Trophoblast cell (in vitro differentiated cells and primary cell): ENCODE measurements around the gene MCM3AP.

Source experiments
- DNase-seq, 2 donors: peaks; one replicate each; pipeline ENCODE4 v3.0.0-alpha.2; 2016
- H2AFZ ChIP-seq: 2 replicates; pipeline ENCODE4 v1.6.1; 2013; ENCODE audit warnings: low read length, moderate library complexity, mild to moderate bottlenecking; ENCODE audit not compliant: insufficient read depth, poor library complexity
- H2AK5ac ChIP-seq: 2 replicates; pipeline ENCODE4 v1.6.1; 2013; ENCODE audit warnings: mild to moderate bottlenecking, low read length
- H2BK120ac ChIP-seq: 2 replicates; pipeline ENCODE4 v1.6.1; 2013; ENCODE audit warnings: low read length, mild to moderate bottlenecking, moderate library complexity; ENCODE audit not compliant: insufficient read depth, poor library complexity
- H2BK12ac ChIP-seq: 2 replicates; pipeline ENCODE4 v1.6.1; 2013; ENCODE audit warnings: mild to moderate bottlenecking, low read length, moderate library complexity
- H2BK5ac ChIP-seq: 2 replicates; pipeline ENCODE4 v1.6.1; 2013; ENCODE audit warnings: low read length, low read depth, moderate library complexity, mild to moderate bottlenecking; ENCODE audit not compliant: poor library complexity
- H3K14ac ChIP-seq: 2 replicates; pipeline ENCODE4 v1.6.1; 2013; ENCODE audit warnings: mild to moderate bottlenecking, low read length
- H3K18ac ChIP-seq: 2 replicates; pipeline ENCODE4 v1.6.1; 2013; ENCODE audit warnings: mild to moderate bottlenecking, low read length
- H3K23ac ChIP-seq: 2 replicates; pipeline ENCODE4 v1.6.1; 2013; ENCODE audit warnings: low read length
- H3K27ac ChIP-seq: 2 replicates; pipeline ENCODE4 v1.5.1; 2013; ENCODE audit warnings: low read depth, mild to moderate bottlenecking, inconsistent platforms, low read length, moderate library complexity
- H3K27me3 ChIP-seq: 2 replicates; pipeline ENCODE4 v1.6.1; 2013; ENCODE audit warnings: inconsistent platforms, mild to moderate bottlenecking, low read length, moderate library complexity; ENCODE audit not compliant: insufficient read depth
- H3K36me3 ChIP-seq, 2 experiments: 1 replicate in 1 of 2; 2 replicates in 1 of 2; pipeline ENCODE4 v1.6.1; 2013; ENCODE audit warnings: low read length in 2 of 2, mild to moderate bottlenecking in 2 of 2, moderate library complexity in 1 of 2; ENCODE audit not compliant: insufficient read depth in 2 of 2, control insufficient read depth in 1 of 2
- H3K4ac ChIP-seq: 2 replicates; pipeline ENCODE4 v1.6.1; 2013; ENCODE audit warnings: low read depth, mild to moderate bottlenecking, low read length, moderate library complexity
- H3K4me1 ChIP-seq, 2 experiments: 1 replicate in 1 of 2; 2 replicates in 1 of 2; pipeline ENCODE4 v1.6.1; 2013; ENCODE audit warnings: low read length in 2 of 2, mild to moderate bottlenecking in 2 of 2, moderate library complexity in 1 of 2; ENCODE audit not compliant: insufficient read depth in 2 of 2, control insufficient read depth in 1 of 2
- H3K4me2 ChIP-seq: 2 replicates; pipeline ENCODE4 v1.6.1; 2013; ENCODE audit warnings: inconsistent platforms, mild to moderate bottlenecking, low read length, moderate library complexity
- H3K4me3 ChIP-seq: 2 replicates; pipeline ENCODE4 v1.5.1; 2013; ENCODE audit warnings: mild to moderate bottlenecking, low read depth, low read length, inconsistent platforms
- H3K79me1 ChIP-seq: one replicate; pipeline ENCODE4 v1.6.1; 2013; ENCODE audit warnings: low read length
- H3K79me2 ChIP-seq: 2 replicates; pipeline ENCODE4 v1.6.1; 2013; ENCODE audit warnings: low read length, mild to moderate bottlenecking; ENCODE audit not compliant: control insufficient read depth, insufficient read depth, poor library complexity
- H3K9ac ChIP-seq: 2 replicates; pipeline ENCODE4 v1.6.1; 2013; ENCODE audit warnings: mild to moderate bottlenecking, low read length
- H3K9me3 ChIP-seq: 2 replicates; pipeline ENCODE4 v1.6.1; 2013; ENCODE audit warnings: low read depth, mild to moderate bottlenecking, control low read depth, inconsistent platforms, low read length; ENCODE audit not compliant: insufficient read depth
- H4K12ac ChIP-seq: 2 replicates; pipeline ENCODE4 v1.6.1; 2013; ENCODE audit warnings: low read depth, mild to moderate bottlenecking, low read length, moderate library complexity
- H4K8ac ChIP-seq: 2 replicates; pipeline ENCODE4 v1.6.1; 2013; ENCODE audit warnings: low read depth, mild to moderate bottlenecking, low read length, moderate library complexity
- H4K91ac ChIP-seq: one replicate; pipeline ENCODE4 v1.6.1; 2013; ENCODE audit warnings: low read depth, mild to moderate bottlenecking, low read length, moderate library complexity
- WGBS: extraction: QIAGEN DNeasy Blood & Tissue Kit; methylation state at CpG from one replicate; pipeline ENCODE4 v1.1.7; 2013; ENCODE audit warnings: missing lambda C conversion rate; ENCODE audit not compliant: insufficient read length, insufficient coverage; ENCODE audit errors: extremely low coverage; 5-methylcytosine and 5-hydroxymethylcytosine counted together

MCM3AP gene

GRCh38 chr21:46248827-46249226, 36.6 kb downstream of the MCM3AP start:
- Histone ChIP-seq H4K8ac (no peak overlapping the region), H3K4me1 (no peaks in the 10 kb centered on the region), H4K12ac (no peak overlapping the region), H3K79me2 (no peaks in the 10 kb centered on the region), H3K18ac (no peak overlapping the region), H2AFZ (no peak overlapping the region), H2BK12ac (no peak overlapping the region), H3K4ac (no peak overlapping the region), H3K4me3 (no peak overlapping the region), H3K36me3 (peaks cover 54 to 71% of the 10 kb centered on the region in 2 experiments), H3K9me3 (peaks cover 3% of the 10 kb centered on the region), H3K27ac (no peak overlapping the region), H3K23ac (no peak overlapping the region), H3K4me2 (no peak overlapping the region), H3K27me3 (no peaks in the 10 kb centered on the region), H2BK120ac (no peak overlapping the region), H2AK5ac (no peak overlapping the region), H3K79me1 (no peaks in the 10 kb centered on the region), H3K14ac (no peak overlapping the region), H2BK5ac (no peak overlapping the region), H4K91ac (no peak overlapping the region), H3K9ac (no peak overlapping the region)
- no CpG with 5 or more reads among the region's 2 CpGs for WGBS
- no peak for DNase-seq

GRCh38 chr21:46248422-46248782, 37.0 kb downstream of the MCM3AP start:
- Histone ChIP-seq H4K8ac (no peak overlapping the region), H2BK12ac (no peak overlapping the region), H3K79me1 (no peaks in the 10 kb centered on the region), H3K79me2 (no peaks in the 10 kb centered on the region), H3K14ac (no peak overlapping the region), H4K91ac (no peak overlapping the region), H3K4me3 (no peak overlapping the region), H3K23ac (no peak overlapping the region), H3K27ac (no peak overlapping the region), H3K36me3 (peaks cover 55 to 71% of the 10 kb centered on the region in 2 experiments), H3K27me3 (no peaks in the 10 kb centered on the region), H2AFZ (no peak overlapping the region), H3K4ac (no peak overlapping the region), H4K12ac (no peak overlapping the region), H2AK5ac (no peak overlapping the region), H3K4me1 (no peaks in the 10 kb centered on the region), H3K4me2 (no peak overlapping the region), H3K9me3 (peaks cover 3% of the 10 kb centered on the region), H3K18ac (no peak overlapping the region), H3K9ac (no peak overlapping the region), H2BK120ac (no peak overlapping the region), H2BK5ac (no peak overlapping the region)
- DNase-seq, result no peak
- WGBS, result no CpG with 5 or more reads among the region's 1 CpG

GRCh38 chr21:46247699-46248421, 37.6 kb downstream of the MCM3AP start:
- H3K4ac ChIP-seq, result no peak overlapping the region
- no peak overlapping the region for H4K91ac ChIP-seq
- no peak overlapping the region for H4K8ac ChIP-seq
- no peaks in the 10 kb centered on the region for H3K79me1 ChIP-seq
- H3K36me3 ChIP-seq, result peaks cover 59 to 74% of the 10 kb centered on the region in 2 experiments
- no peak overlapping the region for H3K9ac ChIP-seq
- H2AFZ ChIP-seq, result no peak overlapping the region
- no peak overlapping the region for H2BK120ac ChIP-seq
- H3K27me3 ChIP-seq, result no peaks in the 10 kb centered on the region
- H2BK5ac ChIP-seq, result no peak overlapping the region
- no peak overlapping the region for H3K18ac ChIP-seq
- H4K12ac ChIP-seq, result no peak overlapping the region
- no peak overlapping the region for H2BK12ac ChIP-seq
- no peaks in the 10 kb centered on the region for H3K79me2 ChIP-seq
- H3K27ac ChIP-seq, result no peak overlapping the region
- H3K4me1 ChIP-seq, result no peaks in the 10 kb centered on the region
- H3K4me2 ChIP-seq, result no peak overlapping the region
- peaks cover 3% of the 10 kb centered on the region for H3K9me3 ChIP-seq
- WGBS, result no CpG with 5 or more reads among the region's 3 CpGs
- no peak overlapping the region for H3K4me3 ChIP-seq
- no peak overlapping the region for H3K14ac ChIP-seq
- H2AK5ac ChIP-seq, result no peak overlapping the region
- H3K23ac ChIP-seq, result no peak overlapping the region
- no peak for DNase-seq

GRCh38 chr21:46246345-46246744, 39.1 kb downstream of the MCM3AP start:
- Histone ChIP-seq H3K79me2 (no peaks in the 10 kb centered on the region), H3K4me2 (no peak overlapping the region), H3K14ac (no peak overlapping the region), H3K9me3 (peaks cover 3% of the 10 kb centered on the region), H3K4ac (no peak overlapping the region), H3K36me3 (peaks cover 49 to 66% of the 10 kb centered on the region in 2 experiments), H4K91ac (no peak overlapping the region), H2BK120ac (no peak overlapping the region), H3K18ac (no peak overlapping the region), H3K23ac (no peak overlapping the region), H3K9ac (no peak overlapping the region), H3K79me1 (no peaks in the 10 kb centered on the region), H4K8ac (no peak overlapping the region), H2AK5ac (no peak overlapping the region), H3K4me1 (no peaks in the 10 kb centered on the region), H2AFZ (no peak overlapping the region), H3K27me3 (no peaks in the 10 kb centered on the region), H3K4me3 (no peak overlapping the region), H2BK5ac (no peak overlapping the region), H3K27ac (no peak overlapping the region), H4K12ac (no peak overlapping the region), H2BK12ac (no peak overlapping the region)
- no CpG with 5 or more reads among the region's 6 CpGs for WGBS
- DNase-seq, result no peak
